Measurements from ENCODE around the gene AJAP1. TPM values are rescaled to one million over a fixed set of nuclear protein-coding genes. Genes with fewer than 3 reads are reported as not detected.

Gene AJAP1
- total RNA-seq, 2 donors from 2014 or later = 0.05 to 0.46 TPM

DNA sequence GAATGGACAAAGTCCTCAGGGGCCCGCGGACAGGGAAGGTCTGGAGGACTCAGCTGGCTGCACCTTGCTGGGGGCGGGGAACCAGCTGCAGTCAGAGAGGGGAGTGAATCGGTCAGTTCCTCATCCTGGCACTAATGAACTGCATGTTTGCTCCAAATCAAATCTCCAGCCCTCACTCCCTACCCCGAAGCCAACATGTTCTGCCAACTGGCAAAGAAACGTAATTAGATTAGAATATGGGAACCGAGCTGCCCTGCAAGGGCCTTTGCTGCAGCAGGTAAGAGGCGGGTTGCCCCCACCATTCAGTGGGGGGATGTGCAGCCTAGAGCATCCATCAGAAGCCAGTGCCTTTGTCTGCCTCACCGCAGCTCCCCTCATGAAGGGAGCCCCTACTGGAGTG lies 121.1 kb downstream of the AJAP1 start:
- H3K9me3 Mint-ChIP-seq = no peaks in the 10 kb centered on the region
- no peak for DNase-seq
- H3K27me3 Mint-ChIP-seq (ENCODE audit: low read depth) = no peaks in the 10 kb centered on the region
- H3K36me3 Mint-ChIP-seq (ENCODE audit: insufficient read depth in 2 of 2) = no peaks in the 10 kb centered on the region
- ATAC-seq (replicated peaks in 1 of 2) = no peak
- H3K27ac Mint-ChIP-seq = no peak overlapping the region
- H3K4me3 Mint-ChIP-seq = no peak overlapping the region
- H3K4me1 Mint-ChIP-seq (ENCODE audit: low read depth) = no peaks in the 10 kb centered on the region

DNA sequence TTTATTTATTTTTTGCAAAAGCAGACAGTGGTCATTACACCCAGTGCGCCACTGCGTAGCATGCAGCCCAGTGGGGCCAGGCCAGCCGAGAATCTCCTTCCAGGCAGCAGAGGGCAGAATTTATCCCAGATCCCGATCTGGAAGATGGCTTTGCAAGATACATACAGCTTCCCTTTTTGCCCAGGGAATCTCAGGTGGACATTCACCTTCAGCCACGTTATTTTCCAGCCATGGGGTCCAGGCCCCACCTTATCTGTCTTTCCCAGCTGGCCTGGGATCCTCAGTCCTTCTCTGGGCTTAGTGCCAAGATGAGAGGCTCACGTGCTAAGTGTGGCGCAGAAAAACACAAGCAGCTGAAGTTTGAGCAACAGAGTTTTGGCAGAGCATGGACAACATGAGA lies 123.6 kb downstream of the AJAP1 start:
- H3K4me1 Mint-ChIP-seq (ENCODE audit: low read depth) = no peaks in the 10 kb centered on the region
- no peak overlapping the region for H3K27ac Mint-ChIP-seq
- H3K9me3 Mint-ChIP-seq = no peaks in the 10 kb centered on the region
- no peak overlapping the region for H3K4me3 Mint-ChIP-seq
- H3K27me3 Mint-ChIP-seq (ENCODE audit: low read depth) = no peaks in the 10 kb centered on the region
- ATAC-seq (replicated peaks in 1 of 2) (no peak), DNase-seq (no peak)
- H3K36me3 Mint-ChIP-seq (ENCODE audit: insufficient read depth in 2 of 2) = no peaks in the 10 kb centered on the region

DNA sequence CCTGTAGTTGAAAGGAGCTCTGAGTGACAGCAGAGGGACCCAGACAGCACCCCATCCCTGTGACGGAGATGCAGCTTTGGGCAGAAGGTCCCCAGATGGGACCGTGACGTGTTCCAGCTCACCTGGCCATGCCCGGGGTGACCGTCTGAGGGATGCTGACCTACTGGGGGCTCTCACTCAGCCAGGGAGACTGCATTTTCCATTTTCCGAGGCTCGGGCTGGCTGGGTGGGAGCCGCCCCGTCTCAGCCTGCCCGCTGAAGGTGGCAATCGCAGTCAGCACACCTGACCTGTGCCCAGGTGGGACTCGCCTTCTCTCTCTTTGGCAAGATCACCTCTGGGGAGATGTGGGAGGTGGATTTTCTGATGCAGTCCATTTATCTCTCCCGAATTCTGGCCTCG lies 127.2 kb downstream of the AJAP1 start:
- H3K36me3 Mint-ChIP-seq (ENCODE audit: insufficient read depth in 2 of 2) = no peaks in the 10 kb centered on the region
- H3K27ac Mint-ChIP-seq = no peak overlapping the region
- DNase-seq (no peak), ATAC-seq (replicated peaks in 1 of 2) (no peak)
- no peak overlapping the region for H3K4me3 Mint-ChIP-seq
- H3K27me3 Mint-ChIP-seq (ENCODE audit: low read depth) = no peaks in the 10 kb centered on the region
- H3K4me1 Mint-ChIP-seq (ENCODE audit: low read depth) = no peaks in the 10 kb centered on the region
- no peaks in the 10 kb centered on the region for H3K9me3 Mint-ChIP-seq

DNA sequence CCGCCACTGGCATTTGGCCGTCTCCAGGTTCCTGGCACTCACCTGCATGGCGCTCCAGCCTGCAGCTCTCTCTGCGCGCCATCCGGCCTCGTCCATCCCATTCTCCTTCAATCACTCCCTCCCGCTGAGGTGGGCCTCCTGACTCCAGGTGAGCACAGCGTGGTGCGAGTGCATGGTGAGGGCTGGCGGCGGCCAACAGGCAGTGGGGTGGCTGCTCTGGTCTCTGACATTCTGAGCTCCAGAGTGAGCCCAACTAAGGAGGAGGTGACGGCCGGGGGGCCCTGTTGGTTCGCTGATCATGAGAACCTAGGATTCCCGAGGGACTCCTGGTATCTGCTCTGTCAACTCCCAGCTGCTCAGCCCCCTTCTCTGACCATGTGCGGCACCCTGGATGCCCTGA lies 130.4 kb downstream of the AJAP1 start:
- DNase-seq (no peak), ATAC-seq (replicated peaks in 1 of 2) (no peak)
- Mint-ChIP-seq H3K9me3 (no peaks in the 10 kb centered on the region), H3K27ac (no peak overlapping the region), H3K36me3 (ENCODE audit: insufficient read depth in 2 of 2) (no peaks in the 10 kb centered on the region), H3K4me3 (no peak overlapping the region), H3K27me3 (ENCODE audit: low read depth) (peaks cover 4% of the 10 kb centered on the region), H3K4me1 (ENCODE audit: low read depth) (no peaks in the 10 kb centered on the region)

DNA sequence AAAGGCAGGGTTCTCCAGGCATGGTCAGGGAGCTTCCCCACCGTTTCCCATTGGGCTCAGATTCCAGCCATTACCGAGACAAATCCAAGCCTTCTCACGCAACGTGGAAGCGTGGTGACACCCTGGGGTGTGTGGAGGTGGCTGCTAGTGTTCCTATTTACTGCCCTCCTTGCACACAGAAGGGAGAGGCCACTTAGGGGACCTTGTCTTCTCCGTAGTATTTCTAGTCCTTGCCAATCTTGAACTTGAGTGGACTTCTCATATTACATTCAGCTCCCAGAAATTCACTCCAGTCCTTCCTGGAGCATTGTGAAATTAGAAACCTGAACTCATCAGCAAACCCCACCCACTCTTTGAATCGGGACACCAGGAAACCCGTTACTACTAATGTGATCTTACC lies 131.6 kb downstream of the AJAP1 start:
- Mint-ChIP-seq H3K27ac (no peak overlapping the region), H3K9me3 (no peaks in the 10 kb centered on the region), H3K27me3 (ENCODE audit: low read depth) (peaks cover 4% of the 10 kb centered on the region), H3K4me1 (ENCODE audit: low read depth) (no peaks in the 10 kb centered on the region), H3K36me3 (ENCODE audit: insufficient read depth in 2 of 2) (no peaks in the 10 kb centered on the region), H3K4me3 (no peak overlapping the region)
- no peak for ATAC-seq (replicated peaks in 1 of 2)
- no peak for DNase-seq

DNA sequence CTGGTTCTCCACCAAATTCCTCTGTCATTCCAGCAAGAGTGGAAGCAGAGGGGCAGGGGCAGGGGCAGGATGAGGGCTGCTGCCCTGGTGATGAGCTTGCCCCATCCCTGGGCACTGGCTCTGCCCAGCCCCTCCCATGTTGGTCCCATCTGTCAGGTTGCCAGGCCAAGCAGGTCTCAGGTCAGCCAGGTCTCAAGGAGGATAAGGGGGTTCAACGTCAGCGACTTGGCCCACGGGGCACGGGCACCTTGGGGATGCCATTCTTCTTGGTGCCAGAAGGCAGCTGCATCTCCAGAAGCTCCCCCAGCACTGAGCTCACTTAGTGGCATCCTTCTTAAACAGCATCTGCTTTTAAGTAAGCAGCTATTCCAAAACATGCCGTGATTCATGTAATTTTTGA lies 133.1 kb downstream of the AJAP1 start:
- Mint-ChIP-seq H3K36me3 (ENCODE audit: insufficient read depth in 2 of 2) (no peaks in the 10 kb centered on the region), H3K4me3 (no peak overlapping the region), H3K9me3 (no peaks in the 10 kb centered on the region), H3K27me3 (ENCODE audit: low read depth) (peaks cover 4% of the 10 kb centered on the region), H3K4me1 (ENCODE audit: low read depth) (no peaks in the 10 kb centered on the region), H3K27ac (no peak overlapping the region)
- ATAC-seq (replicated peaks in 1 of 2) (no peak), DNase-seq (no peak)

DNA sequence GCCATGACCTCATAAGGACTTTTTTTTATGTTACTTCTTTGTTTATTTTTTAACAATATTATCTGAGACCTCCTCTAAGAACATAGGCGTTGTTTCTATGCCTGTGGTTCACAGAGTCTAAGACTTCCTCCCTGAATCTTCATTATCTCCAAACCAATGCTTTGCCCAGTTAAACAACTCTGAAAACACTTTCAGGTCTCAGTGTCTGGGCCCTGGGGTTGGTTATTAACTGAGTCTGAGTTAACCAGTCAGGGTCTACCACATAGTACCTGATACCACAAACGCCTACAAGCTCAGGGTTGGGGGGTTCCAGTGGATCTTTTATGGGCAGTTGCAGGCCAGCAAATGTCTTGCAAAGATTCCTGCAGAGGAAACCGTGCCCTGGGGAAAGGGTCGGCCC lies 138.2 kb downstream of the AJAP1 start:
- Mint-ChIP-seq H3K27me3 (ENCODE audit: low read depth) (peaks cover 4% of the 10 kb centered on the region), H3K4me1 (ENCODE audit: low read depth) (no peaks in the 10 kb centered on the region), H3K9me3 (no peaks in the 10 kb centered on the region), H3K36me3 (ENCODE audit: insufficient read depth in 2 of 2) (no peaks in the 10 kb centered on the region), H3K27ac (no peak overlapping the region), H3K4me3 (no peak overlapping the region)
- no peak for DNase-seq
- ATAC-seq (replicated peaks in 1 of 2) = no peak

DNA sequence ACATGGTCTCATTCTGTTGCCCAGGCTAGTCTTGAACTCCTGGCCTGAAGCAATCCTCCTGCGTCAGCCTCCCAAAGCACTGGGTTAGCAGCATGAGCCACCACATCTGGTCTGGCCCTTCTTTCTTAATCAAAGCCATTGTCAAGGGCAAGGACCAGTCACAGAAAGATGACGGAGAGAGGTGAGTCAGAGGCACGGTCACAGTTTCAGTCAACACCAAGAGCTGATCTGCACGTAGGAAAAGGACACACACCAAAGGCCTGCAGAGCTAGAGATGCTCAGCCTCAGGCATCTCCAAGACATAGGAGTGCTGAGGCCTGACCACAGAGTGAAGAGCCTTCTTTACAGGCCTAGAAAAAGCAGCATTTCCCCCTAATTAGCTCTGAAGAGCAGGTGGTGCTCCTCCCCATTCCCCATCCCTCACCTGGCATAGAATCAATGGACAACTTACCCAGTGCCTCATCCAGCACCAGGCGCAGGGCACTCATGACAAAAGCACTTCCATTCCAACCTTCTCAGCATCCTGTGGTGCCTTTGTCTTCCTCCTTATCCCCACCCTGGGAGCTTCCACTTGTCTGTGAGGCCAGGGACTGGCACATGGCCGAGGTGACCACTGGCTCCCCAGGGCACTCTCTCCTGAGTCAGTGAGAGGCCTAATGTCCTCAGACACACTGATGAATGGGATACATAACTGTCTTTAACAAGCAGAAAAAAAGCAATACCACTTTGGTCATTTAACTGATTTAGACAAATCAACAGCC lies 139.8 kb downstream of the AJAP1 start:
- Mint-ChIP-seq H3K36me3 (ENCODE audit: insufficient read depth in 2 of 2) (no peaks in the 10 kb centered on the region), H3K27ac (no peak overlapping the region), H3K9me3 (no peaks in the 10 kb centered on the region), H3K27me3 (ENCODE audit: low read depth) (no peaks in the 10 kb centered on the region), H3K4me3 (no peak overlapping the region), H3K4me1 (ENCODE audit: low read depth) (no peaks in the 10 kb centered on the region)
- DNase-seq = no peak
- no peak for ATAC-seq (replicated peaks in 1 of 2)

DNA sequence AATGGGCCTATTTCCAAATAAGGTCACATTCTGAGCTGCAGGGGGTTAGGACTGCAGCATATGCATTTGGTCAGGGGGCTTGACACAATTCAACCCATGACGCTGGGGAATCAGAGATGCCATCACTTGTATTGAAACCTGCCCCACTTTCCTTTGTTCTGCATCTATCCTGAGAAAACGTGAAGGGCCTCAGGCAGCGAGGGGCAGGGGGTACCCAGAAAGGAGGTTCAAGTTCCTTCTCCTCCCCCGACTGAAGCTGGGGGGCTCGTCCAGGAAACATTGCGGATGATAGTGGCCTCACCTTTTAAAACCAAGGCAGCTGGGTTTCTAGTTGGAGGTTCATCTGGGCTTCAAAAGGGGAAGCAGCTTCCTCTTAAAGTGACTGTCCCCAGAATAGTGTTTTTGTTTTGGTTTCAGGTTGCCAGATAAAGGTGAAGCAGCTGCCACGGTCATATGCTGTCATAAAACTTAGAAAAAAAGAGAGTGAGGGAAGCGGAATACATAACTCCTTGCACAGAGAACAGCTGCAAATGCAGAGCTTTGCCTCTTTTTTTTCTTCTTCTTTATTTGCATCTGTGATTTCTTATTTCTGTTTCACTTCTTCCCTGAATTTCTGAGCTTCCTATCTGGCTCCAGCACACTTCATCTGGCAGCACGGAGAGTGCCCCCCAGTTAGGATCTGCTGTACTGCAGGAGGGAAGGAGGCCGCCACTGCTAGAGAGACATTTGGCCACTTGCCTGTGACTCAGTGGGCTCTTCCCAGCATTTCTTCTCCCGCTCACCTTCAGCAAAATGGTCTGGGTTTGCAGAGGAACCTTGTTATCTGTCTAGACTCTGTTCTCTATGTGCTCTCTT lies 142.0 kb downstream of the AJAP1 start:
- Mint-ChIP-seq H3K36me3 (ENCODE audit: insufficient read depth in 2 of 2) (no peaks in the 10 kb centered on the region), H3K27ac (no peak overlapping the region), H3K9me3 (no peaks in the 10 kb centered on the region), H3K4me1 (ENCODE audit: low read depth) (no peaks in the 10 kb centered on the region), H3K27me3 (ENCODE audit: low read depth) (no peaks in the 10 kb centered on the region), H3K4me3 (no peak overlapping the region)
- DNase-seq (no peak), ATAC-seq (replicated peaks in 1 of 2) (no peak)

DNA sequence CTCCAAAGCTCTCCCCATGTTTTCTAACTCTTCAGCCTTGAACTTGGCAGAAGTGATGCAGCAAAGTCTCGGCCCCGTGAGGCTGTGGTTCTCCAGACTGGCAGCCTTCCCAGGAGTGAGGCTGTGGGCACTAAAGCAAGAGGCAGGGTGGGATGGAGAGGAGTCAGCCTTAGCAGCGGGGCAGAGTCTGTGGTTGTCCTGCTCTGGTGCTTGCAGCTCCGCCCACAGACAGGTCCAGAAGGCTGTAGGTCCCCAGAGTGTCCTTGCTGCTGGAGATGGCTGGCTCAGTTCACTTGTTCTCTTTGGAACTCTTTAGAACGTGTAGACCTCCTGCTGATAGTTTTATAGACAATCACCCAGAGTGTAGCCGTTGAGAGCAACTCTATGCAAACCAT lies 142.6 kb downstream of the AJAP1 start:
- H3K4me3 Mint-ChIP-seq = no peak overlapping the region
- H3K27ac Mint-ChIP-seq = no peak overlapping the region
- no peaks in the 10 kb centered on the region for H3K4me1 Mint-ChIP-seq (ENCODE audit: low read depth)
- no peaks in the 10 kb centered on the region for H3K36me3 Mint-ChIP-seq (ENCODE audit: insufficient read depth in 2 of 2)
- DNase-seq (no peak), ATAC-seq (replicated peaks in 1 of 2) (no peak)
- H3K9me3 Mint-ChIP-seq = no peaks in the 10 kb centered on the region
- H3K27me3 Mint-ChIP-seq (ENCODE audit: low read depth) = no peaks in the 10 kb centered on the region

DNA sequence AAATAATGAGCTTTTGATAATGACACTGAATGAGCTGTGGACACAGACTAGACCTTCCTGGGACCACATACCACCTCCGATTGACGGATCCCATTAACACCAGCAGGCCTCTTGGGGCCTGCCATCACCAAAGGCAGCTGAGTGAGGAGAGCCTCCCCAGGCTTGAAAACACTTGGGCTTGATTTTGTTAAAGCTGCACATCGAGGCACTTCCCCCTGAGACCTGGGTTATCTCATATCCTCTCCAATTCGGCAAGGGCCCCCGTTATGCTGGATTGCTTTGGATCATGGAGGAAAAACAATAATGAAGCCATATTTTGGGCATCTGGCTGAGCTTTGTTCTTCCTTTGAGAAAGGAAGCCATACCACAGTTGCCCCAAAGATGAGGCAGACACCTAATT lies 143.0 kb downstream of the AJAP1 start:
- no peak overlapping the region for H3K27ac Mint-ChIP-seq
- DNase-seq = no peak
- H3K36me3 Mint-ChIP-seq (ENCODE audit: insufficient read depth in 2 of 2) = no peaks in the 10 kb centered on the region
- H3K4me3 Mint-ChIP-seq = no peak overlapping the region
- no peaks in the 10 kb centered on the region for H3K27me3 Mint-ChIP-seq (ENCODE audit: low read depth)
- ATAC-seq (replicated peaks in 1 of 2) = no peak
- no peaks in the 10 kb centered on the region for H3K9me3 Mint-ChIP-seq
- H3K4me1 Mint-ChIP-seq (ENCODE audit: low read depth) = no peaks in the 10 kb centered on the region

DNA sequence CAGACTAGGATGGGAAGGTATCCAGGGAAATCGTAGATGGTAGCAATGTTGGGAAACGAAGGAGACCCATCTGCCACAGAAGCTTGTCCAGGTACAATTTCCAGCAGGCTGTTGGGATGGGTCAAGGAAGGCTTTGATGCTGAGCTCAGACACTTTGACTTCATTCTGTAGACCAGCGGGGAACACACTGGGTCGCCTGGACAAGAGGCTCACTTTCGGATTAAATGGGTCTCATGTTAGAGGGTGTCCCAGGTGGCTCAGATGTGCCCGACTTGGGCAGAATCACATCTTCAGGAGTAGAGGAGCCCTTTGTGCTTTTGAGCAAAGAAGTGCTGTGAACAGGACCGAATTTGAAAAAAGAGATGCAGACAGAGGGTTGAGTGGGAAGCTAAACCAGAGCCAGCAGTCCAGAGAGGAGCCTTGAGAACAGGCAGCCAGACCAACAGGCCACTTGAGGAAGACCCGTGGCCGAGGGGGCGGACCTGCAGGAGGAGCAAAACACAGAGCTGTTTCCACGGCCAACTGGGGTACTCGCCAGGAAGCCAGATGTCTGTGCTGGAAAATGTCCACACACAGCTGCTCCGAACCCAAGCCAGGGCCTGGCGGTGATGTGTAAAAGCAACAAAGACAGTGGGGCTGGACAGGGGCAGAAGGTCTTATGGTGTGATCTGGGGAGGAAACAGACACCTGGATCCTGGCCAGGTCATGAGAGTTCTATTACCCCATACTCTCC lies 146.9 kb downstream of the AJAP1 start:
- Mint-ChIP-seq H3K4me1 (ENCODE audit: low read depth) (no peaks in the 10 kb centered on the region), H3K27ac (no peak overlapping the region), H3K36me3 (ENCODE audit: insufficient read depth in 2 of 2) (peaks cover 0 to 2% of the 10 kb centered on the region in 2 donors), H3K27me3 (ENCODE audit: low read depth) (no peaks in the 10 kb centered on the region), H3K4me3 (no peak overlapping the region), H3K9me3 (peaks cover 3 to 7% of the 10 kb centered on the region in 2 donors)
- DNase-seq (no peak), ATAC-seq (replicated peaks in 1 of 2) (no peak)

DNA sequence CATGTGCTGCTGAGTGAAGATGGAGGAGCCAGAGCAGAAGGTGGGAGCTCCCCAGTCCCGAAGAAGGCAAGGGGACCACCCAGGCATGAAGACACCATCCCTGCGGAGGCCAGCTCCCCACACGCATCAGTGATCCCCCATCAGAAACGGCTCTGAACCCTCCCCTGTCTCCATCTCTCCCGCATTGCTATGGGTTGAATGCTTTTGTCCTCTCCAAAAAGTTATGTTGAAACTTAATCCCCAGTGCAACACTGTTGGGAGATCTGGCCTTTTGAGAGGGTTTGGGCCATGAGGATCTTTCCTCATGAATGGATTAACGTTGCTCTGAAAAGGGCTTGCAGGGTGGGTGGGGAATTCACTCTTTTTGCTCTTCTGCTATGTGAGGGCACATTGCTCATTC lies 147.6 kb downstream of the AJAP1 start:
- H3K9me3 Mint-ChIP-seq = peaks cover 3 to 8% of the 10 kb centered on the region in 2 donors
- H3K27ac Mint-ChIP-seq = no peak overlapping the region
- peaks cover under 1% of the 10 kb centered on the region for H3K27me3 Mint-ChIP-seq (ENCODE audit: low read depth)
- H3K4me3 Mint-ChIP-seq = no peak overlapping the region
- ATAC-seq (replicated peaks in 1 of 2) (no peak), DNase-seq (no peak)
- H3K36me3 Mint-ChIP-seq (ENCODE audit: insufficient read depth in 2 of 2) = peaks cover 0 to 2% of the 10 kb centered on the region in 2 donors
- no peaks in the 10 kb centered on the region for H3K4me1 Mint-ChIP-seq (ENCODE audit: low read depth)

All from activated T-cell treated with anti-CD3 and anti-CD28 coated beads, Interleukin-2, amount 50 U/mL, for 72 hours (primary cell).